NT2/D1 (cell line): Measurements from ENCODE around the gene CCDC198.

Experiments
- DNase-seq: peaks from one replicate; pipeline ENCODE4 v3.0.0-alpha.2; 2011; ENCODE audit warnings: low read depth, low spot score
- H3K27me3 ChIP-seq: 2 replicates; pipeline ENCODE4 v1.6.0; 2011; ENCODE audit warnings: mild to moderate bottlenecking; ENCODE audit not compliant: insufficient read length, insufficient read depth
- H3K36me3 ChIP-seq: 2 replicates; pipeline ENCODE4 v1.6.1; 2011; ENCODE audit warnings: mild to moderate bottlenecking, low read length, mixed read lengths; ENCODE audit not compliant: insufficient read depth, insufficient read length
- H3K4me1 ChIP-seq: 2 replicates; pipeline ENCODE4 v1.5.1; 2011; ENCODE audit not compliant: insufficient read depth, insufficient read length
- H3K4me3 ChIP-seq: 2 replicates; pipeline ENCODE4 v1.5.1; 2011; ENCODE audit warnings: low read depth; ENCODE audit not compliant: insufficient read length
- H3K9ac ChIP-seq: 2 replicates; pipeline ENCODE4 v1.6.0; 2011; ENCODE audit warnings: low read depth; ENCODE audit not compliant: insufficient read length
- H3K9me3 ChIP-seq: 2 replicates; pipeline ENCODE4 v1.5.1; 2011; ENCODE audit warnings: mild to moderate bottlenecking, low read length; ENCODE audit not compliant: insufficient read depth
- SUZ12 ChIP-seq: IDR thresholded peaks from 2 replicates; pipeline ENCODE4 v1.6.1; 2011; ENCODE audit not compliant: insufficient read length, insufficient read depth; ENCODE audit errors: extremely low read depth
- YY1 ChIP-seq: IDR thresholded peaks from 2 replicates; pipeline ENCODE4 v1.6.1; 2011; ENCODE audit not compliant: insufficient read length, insufficient read depth
- ZNF274 ChIP-seq: IDR thresholded peaks from 2 replicates; pipeline ENCODE4 v1.6.1; 2011; ENCODE audit warnings: mild to moderate bottlenecking, low read depth, low read length

Gene CCDC198, protein sequence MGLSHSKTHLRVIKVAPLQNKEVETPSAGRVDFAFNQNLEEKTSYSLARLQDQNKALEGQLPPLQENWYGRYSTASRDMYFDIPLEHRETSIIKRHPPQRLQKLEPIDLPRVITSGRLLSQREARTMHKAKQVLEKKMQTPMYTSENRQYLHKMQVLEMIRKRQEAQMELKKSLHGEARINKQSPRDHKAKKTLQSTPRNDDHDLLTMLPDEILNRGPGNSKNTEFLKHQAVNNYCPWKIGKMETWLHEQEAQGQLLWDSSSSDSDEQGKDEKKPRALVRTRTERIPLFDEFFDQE

DNA sequence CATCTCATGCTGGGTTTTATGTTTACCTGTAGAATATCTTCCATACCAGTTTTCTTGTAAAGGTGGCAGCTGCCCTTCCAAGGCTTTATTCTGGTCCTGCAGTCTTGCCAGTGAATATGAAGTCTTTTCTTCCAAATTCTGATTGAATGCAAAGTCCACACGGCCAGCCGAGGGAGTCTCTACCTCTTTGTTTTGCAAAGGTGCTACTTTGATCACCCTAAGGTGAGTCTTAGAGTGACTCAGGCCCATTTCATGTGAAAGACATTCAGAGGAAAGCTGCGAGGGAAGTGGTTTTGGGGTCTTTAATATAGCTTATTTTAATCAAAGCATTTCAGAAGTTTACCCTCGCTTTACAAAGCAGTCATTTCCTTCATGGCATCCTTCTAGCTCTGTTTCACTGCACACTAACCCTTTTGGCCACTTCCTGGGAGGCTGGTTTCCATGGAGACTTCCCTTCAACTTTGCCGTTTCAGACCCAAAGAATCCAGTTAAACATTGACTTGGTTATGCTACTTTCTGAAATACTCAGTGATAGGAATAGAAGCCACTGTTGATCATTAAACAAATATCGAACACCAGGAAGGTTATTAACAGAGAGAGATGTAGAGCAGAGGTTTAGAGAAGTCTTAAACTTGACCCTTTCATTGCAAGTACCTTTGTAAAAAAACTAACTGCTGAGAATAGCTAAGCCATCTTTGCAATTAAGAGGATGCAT is at the start of gene CCDC198:
Gene CCDC198, minus strand, starts transcription at position 391 of the 715 bp plus-strand sequence. Its CDS starts 142 bp downstream, at position 249.
- no peak for DNase-seq
- no peak within 1 kb of the TSS for H3K9ac ChIP-seq
- no peaks in the 10 kb centered on the region for H3K9me3 ChIP-seq
- H3K4me3 ChIP-seq: no peak within 1 kb of the TSS
- TF ChIP-seq YY1 (no peak), ZNF274 (no peak), SUZ12 (no peak)
- no peaks in the 10 kb centered on the region for H3K4me1 ChIP-seq
- H3K27me3 ChIP-seq: no peaks in the 10 kb centered on the region
- no peaks in the 10 kb centered on the region for H3K36me3 ChIP-seq

DNA sequence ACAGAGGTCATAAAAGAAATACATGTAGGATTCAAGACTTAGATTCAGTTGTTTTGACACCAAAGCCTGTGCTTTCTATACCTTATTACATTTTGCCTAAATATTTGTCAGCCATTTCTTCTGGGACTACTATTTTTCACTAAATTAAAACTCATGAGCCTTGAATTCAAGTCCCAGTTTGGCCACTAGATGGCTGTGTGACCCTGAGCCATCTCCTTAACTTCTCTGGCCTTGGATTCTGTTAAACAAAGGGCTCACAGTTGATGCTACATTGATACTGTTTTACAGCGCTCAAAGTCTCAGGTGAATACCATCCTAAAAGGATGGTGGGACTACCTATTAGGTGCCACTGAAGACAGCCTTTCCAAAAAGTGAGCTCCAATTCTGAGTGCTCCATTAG is 39.6 kb upstream of the CCDC198 start:
- peak; percentile 18 for DNase-seq
- H3K4me1 ChIP-seq: no peaks in the 10 kb centered on the region
- H3K4me3 ChIP-seq: no peak overlapping the region
- no peak for TF ChIP-seq ZNF274
- no peak for TF ChIP-seq SUZ12
- no peak for TF ChIP-seq YY1
- no peaks in the 10 kb centered on the region for H3K9me3 ChIP-seq
- H3K36me3 ChIP-seq: no peaks in the 10 kb centered on the region
- H3K27me3 ChIP-seq: no peaks in the 10 kb centered on the region
- no peak overlapping the region for H3K9ac ChIP-seq

DNA sequence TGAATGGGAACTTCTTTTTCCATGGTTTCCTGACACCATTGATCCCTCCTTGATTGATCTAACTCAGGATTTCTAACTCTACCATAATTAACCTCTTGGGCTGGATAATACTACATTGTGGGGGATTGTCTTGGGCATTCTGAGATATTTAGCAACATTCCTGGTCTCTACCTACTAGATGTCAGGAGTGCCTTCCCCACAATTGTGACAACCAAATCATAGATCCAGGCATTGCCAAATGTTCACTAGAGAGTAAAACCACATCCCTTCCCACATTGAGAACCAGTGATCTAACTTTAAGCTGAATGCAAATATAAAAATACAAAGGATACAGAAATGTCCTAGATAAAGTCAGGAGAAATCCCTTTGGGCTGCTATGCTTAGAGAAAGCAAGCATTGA is 36.9 kb upstream of the CCDC198 start:
- no peak for DNase-seq
- TF ChIP-seq SUZ12: no peak
- no peak for TF ChIP-seq ZNF274
- TF ChIP-seq YY1: no peak
- no peaks in the 10 kb centered on the region for H3K36me3 ChIP-seq
- no peaks in the 10 kb centered on the region for H3K4me1 ChIP-seq
- no peak overlapping the region for H3K4me3 ChIP-seq
- H3K9me3 ChIP-seq: no peaks in the 10 kb centered on the region
- H3K27me3 ChIP-seq: no peaks in the 10 kb centered on the region
- H3K9ac ChIP-seq: no peak overlapping the region

DNA sequence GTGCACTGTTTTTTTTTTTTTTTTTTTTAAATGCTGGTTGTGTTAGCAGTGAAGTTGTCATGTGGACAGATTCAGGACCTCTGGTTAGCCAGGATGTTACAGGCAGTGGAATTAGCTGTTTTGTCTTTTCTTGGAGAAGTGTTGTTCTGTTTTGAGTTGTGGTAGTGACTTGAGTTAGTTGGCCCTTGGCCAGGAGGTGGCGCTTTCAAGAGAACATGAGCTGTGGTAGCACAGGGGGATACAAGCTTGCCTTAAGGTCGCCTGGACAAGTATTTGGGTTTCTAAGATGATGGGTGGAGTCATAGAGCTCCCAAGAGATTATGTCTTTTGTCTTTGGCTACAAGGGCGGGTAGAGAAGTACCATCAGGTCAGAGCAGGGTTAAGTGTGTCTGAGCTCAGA is 33.3 kb upstream of the CCDC198 start:
- Histone ChIP-seq H3K4me3 (no peak overlapping the region), H3K9ac (no peak overlapping the region), H3K4me1 (no peaks in the 10 kb centered on the region), H3K36me3 (no peaks in the 10 kb centered on the region), H3K27me3 (no peaks in the 10 kb centered on the region), H3K9me3 (no peaks in the 10 kb centered on the region)
- DNase-seq: peak; percentile 30
- no peak for TF ChIP-seq YY1
- no peak for TF ChIP-seq SUZ12
- TF ChIP-seq ZNF274: no peak

DNA sequence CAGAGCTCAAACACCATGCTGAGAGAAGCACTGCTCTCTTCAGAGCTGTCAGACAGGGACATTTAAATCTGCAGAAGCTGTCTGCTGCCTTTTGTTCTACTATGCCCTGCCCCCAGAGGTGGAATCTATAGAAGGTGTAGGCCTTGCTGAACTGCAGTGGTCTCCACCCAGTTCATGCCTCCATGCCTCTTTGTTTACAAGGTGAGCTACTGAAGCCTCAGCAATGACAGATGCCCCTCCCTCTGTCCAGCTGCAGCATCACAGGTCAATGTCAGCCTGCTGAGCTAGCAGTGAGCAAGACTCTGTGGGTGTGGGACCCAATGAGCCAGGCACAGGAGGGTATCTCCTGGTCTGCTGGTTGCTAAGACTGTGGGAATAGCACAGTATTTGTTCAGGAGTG is 25.4 kb upstream of the CCDC198 start:
- TF ChIP-seq ZNF274 (no peak), SUZ12 (no peak), YY1 (no peak)
- no peak overlapping the region for H3K4me3 ChIP-seq
- no peaks in the 10 kb centered on the region for H3K36me3 ChIP-seq
- no peaks in the 10 kb centered on the region for H3K9me3 ChIP-seq
- H3K4me1 ChIP-seq: no peaks in the 10 kb centered on the region
- DNase-seq: no peak
- no peaks in the 10 kb centered on the region for H3K27me3 ChIP-seq
- no peak overlapping the region for H3K9ac ChIP-seq

DNA sequence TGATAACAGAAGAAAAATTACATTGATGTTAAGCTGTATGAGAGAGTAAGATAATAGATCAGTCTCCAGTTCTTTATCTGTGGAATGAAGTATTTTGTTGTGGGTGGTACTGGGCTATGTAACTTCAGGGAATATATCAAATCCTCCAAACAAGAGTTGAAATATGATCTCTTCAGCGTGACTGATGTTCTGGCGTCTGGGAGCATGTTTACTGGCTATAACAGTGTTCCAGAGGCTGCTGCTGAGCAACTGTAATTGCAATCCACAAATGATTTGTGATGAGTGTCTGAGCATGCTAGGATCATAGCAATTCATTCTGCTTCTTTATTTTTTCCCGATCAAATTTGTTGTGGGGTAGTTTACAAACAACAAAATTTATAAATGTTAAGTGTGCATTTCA is 18.6 kb upstream of the CCDC198 start:
- Histone ChIP-seq H3K9me3 (no peaks in the 10 kb centered on the region), H3K36me3 (no peaks in the 10 kb centered on the region), H3K4me3 (no peak overlapping the region), H3K4me1 (no peaks in the 10 kb centered on the region), H3K9ac (no peak overlapping the region), H3K27me3 (no peaks in the 10 kb centered on the region)
- DNase-seq: no peak
- TF ChIP-seq ZNF274 (no peak), YY1 (no peak), SUZ12 (no peak)

DNA sequence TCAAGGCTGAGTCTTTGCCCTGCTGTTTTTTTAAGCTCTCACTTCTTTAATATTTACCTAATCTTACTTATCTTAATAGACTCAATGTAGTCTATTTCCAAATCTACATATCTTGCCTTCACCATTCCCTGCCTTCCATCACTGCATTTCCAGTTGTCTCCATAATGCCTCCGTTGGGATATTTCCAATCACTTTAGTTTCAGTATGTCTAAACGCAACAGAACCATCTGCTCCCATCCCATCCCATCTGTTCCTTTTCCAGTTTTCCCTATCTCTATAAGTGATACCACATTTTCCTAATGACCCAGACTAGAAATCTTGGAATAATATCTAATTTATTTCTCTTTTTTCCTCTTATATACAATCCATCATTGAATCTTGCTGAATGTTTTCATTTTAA is 15.1 kb upstream of the CCDC198 start:
- Histone ChIP-seq H3K9ac (no peak overlapping the region), H3K36me3 (no peaks in the 10 kb centered on the region), H3K4me1 (no peaks in the 10 kb centered on the region), H3K9me3 (no peaks in the 10 kb centered on the region), H3K4me3 (no peak overlapping the region), H3K27me3 (no peaks in the 10 kb centered on the region)
- TF ChIP-seq ZNF274: no peak
- TF ChIP-seq SUZ12: no peak
- no peak for TF ChIP-seq YY1
- DNase-seq: no peak
